ACC112 (cell line): ENCODE measurements around the gene SLC22A2.

ENCODE experiments used
- H2AFZ ChIP-seq: fragments of 200-600 bp; sonication (generic); one replicate; pipeline ENCODE4 v1.6.0; 2017; ENCODE audit warnings: antibody characterized with exemption, low read length; ENCODE audit not compliant: unreplicated experiment
- H3K27ac ChIP-seq: fragments of 200-600 bp; sonication (generic); 2 replicates; pipeline ENCODE4 v1.5.1; 2014; ENCODE audit warnings: low read depth, mild to moderate bottlenecking, antibody characterized with exemption, low read length, moderate library complexity
- H3K27me3 ChIP-seq: fragments of 200-600 bp; sonication (generic); 2 replicates; pipeline ENCODE4 v1.6.1; 2014; ENCODE audit warnings: mild to moderate bottlenecking, antibody characterized with exemption, low read length, moderate library complexity, mixed read lengths; ENCODE audit not compliant: insufficient read depth
- H3K36me3 ChIP-seq: fragments of 200-600 bp; sonication (generic); 2 replicates; pipeline ENCODE4 v1.6.1; 2016; ENCODE audit warnings: mild to moderate bottlenecking, antibody characterized with exemption, low read length, moderate library complexity, mixed read lengths; ENCODE audit not compliant: insufficient read depth
- H3K4me1 ChIP-seq: fragments of 200-600 bp; sonication (generic); one replicate; pipeline ENCODE4 v1.6.1; 2016; ENCODE audit warnings: low read length, mixed read lengths; ENCODE audit not compliant: insufficient read depth, unreplicated experiment, control insufficient read depth
- H3K4me3 ChIP-seq: fragments of 200-600 bp; sonication (generic); 2 replicates; pipeline ENCODE4 v1.5.1; 2014; ENCODE audit warnings: mild to moderate bottlenecking, low read depth, low read length
- H3K79me2 ChIP-seq: fragments of 200-600 bp; sonication (generic); one replicate; pipeline ENCODE4 v1.6.0; 2016; ENCODE audit warnings: low read length; ENCODE audit not compliant: control insufficient read depth, unreplicated experiment, insufficient read depth

Gene SLC22A2

GRCh38 chr6:160194808-160195207 lies 63.8 kb downstream of the SLC22A2 start:
- Histone ChIP-seq H3K36me3 (no peaks in the 10 kb centered on the region), H2AFZ (no peak overlapping the region), H3K27ac (no peak overlapping the region)

GRCh38 chr6:160192840-160193239 lies 65.8 kb downstream of the SLC22A2 start:
- H3K4me3 ChIP-seq, result no peak overlapping the region
- no peaks in the 10 kb centered on the region for H3K4me1 ChIP-seq
- H3K27ac ChIP-seq, result no peak overlapping the region
- no peaks in the 10 kb centered on the region for H3K27me3 ChIP-seq
- no peak overlapping the region for H2AFZ ChIP-seq
- H3K36me3 ChIP-seq, result no peaks in the 10 kb centered on the region
- H3K79me2 ChIP-seq, result no peaks in the 10 kb centered on the region

More at GRCh38 chr6:160194808-160195207, 63.8 kb downstream of the SLC22A2 start:
- H3K4me1 ChIP-seq, result no peaks in the 10 kb centered on the region
- no peak overlapping the region for H3K4me3 ChIP-seq
- no peaks in the 10 kb centered on the region for H3K79me2 ChIP-seq
- H3K27me3 ChIP-seq, result no peaks in the 10 kb centered on the region

GRCh38 chr6:160190973-160191372 lies 67.6 kb downstream of the SLC22A2 start:
- no peaks in the 10 kb centered on the region for H3K36me3 ChIP-seq
- no peak overlapping the region for H2AFZ ChIP-seq
- no peak overlapping the region for H3K27ac ChIP-seq
- H3K4me1 ChIP-seq, result no peaks in the 10 kb centered on the region
- no peaks in the 10 kb centered on the region for H3K27me3 ChIP-seq
- H3K4me3 ChIP-seq, result no peak overlapping the region
- H3K79me2 ChIP-seq, result no peaks in the 10 kb centered on the region

GRCh38 chr6:160190081-160190480 lies 68.5 kb downstream of the SLC22A2 start:
- Histone ChIP-seq H3K27me3 (no peaks in the 10 kb centered on the region), H3K4me3 (no peak overlapping the region)

GRCh38 chr6:160188773-160189172 lies 69.8 kb downstream of the SLC22A2 start:
- Histone ChIP-seq H3K4me1 (no peaks in the 10 kb centered on the region), H3K27ac (no peak overlapping the region), H3K4me3 (no peak overlapping the region), H2AFZ (no peak overlapping the region), H3K27me3 (no peaks in the 10 kb centered on the region), H3K79me2 (no peaks in the 10 kb centered on the region), H3K36me3 (no peaks in the 10 kb centered on the region)

More at GRCh38 chr6:160190081-160190480, 68.5 kb downstream of the SLC22A2 start:
- H3K27ac ChIP-seq, result no peak overlapping the region
- no peak overlapping the region for H2AFZ ChIP-seq
- H3K4me1 ChIP-seq, result no peaks in the 10 kb centered on the region
- H3K36me3 ChIP-seq, result no peaks in the 10 kb centered on the region
- H3K79me2 ChIP-seq, result no peaks in the 10 kb centered on the region

GRCh38 chr6:160180706-160181105 lies 77.9 kb downstream of the SLC22A2 start:
- Histone ChIP-seq H3K36me3 (no peaks in the 10 kb centered on the region), H3K27ac (no peak overlapping the region)

GRCh38 chr6:160178271-160178670 lies 80.3 kb downstream of the SLC22A2 start:
- no peak overlapping the region for H2AFZ ChIP-seq
- H3K4me3 ChIP-seq, result no peak overlapping the region
- no peak overlapping the region for H3K27ac ChIP-seq
- H3K36me3 ChIP-seq, result no peaks in the 10 kb centered on the region
- H3K4me1 ChIP-seq, result no peaks in the 10 kb centered on the region
- H3K79me2 ChIP-seq, result no peaks in the 10 kb centered on the region
- no peaks in the 10 kb centered on the region for H3K27me3 ChIP-seq

More at GRCh38 chr6:160180706-160181105, 77.9 kb downstream of the SLC22A2 start:
- Histone ChIP-seq H2AFZ (no peak overlapping the region), H3K4me1 (no peaks in the 10 kb centered on the region), H3K4me3 (no peak overlapping the region), H3K79me2 (no peaks in the 10 kb centered on the region), H3K27me3 (no peaks in the 10 kb centered on the region)

- no peaks in the 10 kb centered on the region for H3K79me2 ChIP-seq
- no peak overlapping the region for H2AFZ ChIP-seq
- no peaks in the 10 kb centered on the region for H3K36me3 ChIP-seq
- H3K27me3 ChIP-seq, result no peaks in the 10 kb centered on the region
- H3K4me1 ChIP-seq, result no peaks in the 10 kb centered on the region
- no peak overlapping the region for H3K4me3 ChIP-seq
- H3K27ac ChIP-seq, result no peak overlapping the region
Observed at GRCh38 chr6:160177220-160177619, 81.4 kb downstream of the SLC22A2 start.

GRCh38 chr6:160174681-160175080 lies 83.9 kb downstream of the SLC22A2 start:
- Histone ChIP-seq H3K4me1 (peaks cover 6% of the 10 kb centered on the region), H3K36me3 (no peaks in the 10 kb centered on the region), H2AFZ (no peak overlapping the region), H3K4me3 (no peak overlapping the region), H3K79me2 (no peaks in the 10 kb centered on the region), H3K27ac (no peak overlapping the region), H3K27me3 (no peaks in the 10 kb centered on the region)

- Histone ChIP-seq H3K36me3 (no peaks in the 10 kb centered on the region), H3K27ac (no peak overlapping the region), H3K4me3 (no peak overlapping the region), H3K27me3 (no peaks in the 10 kb centered on the region), H2AFZ (no peak overlapping the region), H3K79me2 (no peaks in the 10 kb centered on the region), H3K4me1 (peaks cover 7% of the 10 kb centered on the region)
Observed at GRCh38 chr6:160173806-160174527, 84.7 kb downstream of the SLC22A2 start.

GRCh38 chr6:160172704-160173103 lies 85.9 kb downstream of the SLC22A2 start:
- no peaks in the 10 kb centered on the region for H3K79me2 ChIP-seq
- H3K27ac ChIP-seq, result no peak overlapping the region
- H2AFZ ChIP-seq, result no peak overlapping the region
- no peaks in the 10 kb centered on the region for H3K27me3 ChIP-seq
- no peaks in the 10 kb centered on the region for H3K36me3 ChIP-seq
- H3K4me3 ChIP-seq, result no peak overlapping the region
- peaks cover 7% of the 10 kb centered on the region for H3K4me1 ChIP-seq
